K562 (cell line): ENCODE results near the gene IDS. TPM values are rescaled to one million over a fixed set of nuclear protein-coding genes. Genes with fewer than 3 reads are reported as not detected.

Experiments used
- ATAC-seq: fragments of 200-7000 bp; cut with Tn5 transposase; 3 replicates; pipeline ENCODE4 v1.9.1; 2020; ENCODE audit warnings: moderate library complexity
- BruUV-seq: library from RNA; stranded (reverse); fragments of 400-500 nt; replicated peaks from 2 replicates; lab custom pipeline; 2021; lab: Mats Ljungman, UMichigan
- CTCF ChIA-PET: fragments of 300-600 bp; formaldehyde crosslinking; extraction: SDS; loops from one replicate; lab custom pipeline; 2021; ENCODE audit warnings: low intra/inter-chr PET ratio; lab: Yijun Ruan, JAX
- POLR2A ChIA-PET: fragments of 300-600, 350-650 bp; sonication (Branson Sonifier 250); formaldehyde crosslinking; extraction: SDS; loops from one replicate; lab custom pipeline; 2021; ENCODE audit warnings: antibody characterized with exemption, inconsistent platforms; lab: Yijun Ruan, JAX
- DNase-seq, 4 experiments: peaks; one replicate each; pipeline versions ENCODE4 v3.0.0 to v3.0.0-alpha.2; 2011 to 2018; ENCODE audit warnings: low spot score in 3 of 4, mixed read lengths in 3 of 4; ENCODE audit errors: extremely low read depth in 1 of 4
- FAIRE-seq: peaks from 2 replicates; lab custom pipeline; 2011; peaks lifted over from hg19 to GRCh38; lab: Jason Lieb, UNC
- H2AFZ ChIP-seq: 2 replicates; pipeline ENCODE4 v1.6.0; 2011; ENCODE audit warnings: low read depth, low read length, control low read depth, inconsistent platforms
- H3K27ac ChIP-seq: fragments of 200-600 bp; 3 replicates; pipeline ENCODE4 v1.8.0; 2011; ENCODE audit warnings: low read depth, mild to moderate bottlenecking, control low read depth, inconsistent platforms, low read length, moderate library complexity, mixed read lengths; ENCODE audit errors: extremely low read depth
- H3K27me3 ChIP-seq, 2 experiments: fragments of 300-600 bp in 1 of 2; 2 replicates in 1 of 2; 3 replicates in 1 of 2; pipeline versions ENCODE4 v1.6.0 to v1.8.0; 2011; ENCODE audit warnings: inconsistent platforms in 2 of 2, low read length in 2 of 2, mild to moderate bottlenecking in 1 of 2, mixed read lengths in 1 of 2, moderate library complexity in 1 of 2; ENCODE audit not compliant: control insufficient read depth in 2 of 2, insufficient read depth in 2 of 2
- H3K36me3 ChIP-seq: fragments of 300-600 bp; 3 replicates; pipeline ENCODE4 v1.8.0; 2011; ENCODE audit warnings: mild to moderate bottlenecking, low read length, inconsistent platforms; ENCODE audit not compliant: control insufficient read depth, insufficient read depth
- H3K4me1 ChIP-seq, 2 experiments: fragments of 200-600 bp in 1 of 2; replicated peaks in 1 of 2; 2 replicates in 1 of 2; 3 replicates in 1 of 2; pipeline versions ENCODE4 v1.5.1 to v1.8.0; 2011; ENCODE audit warnings: inconsistent platforms in 2 of 2, low read length in 2 of 2, mild to moderate bottlenecking in 1 of 2, mixed read lengths in 1 of 2, moderate library complexity in 1 of 2; ENCODE audit not compliant: control insufficient read depth in 2 of 2, insufficient read depth in 2 of 2
- H3K4me2 ChIP-seq: 2 replicates; pipeline ENCODE4 v1.6.1; 2011; ENCODE audit warnings: low read length, control low read depth, inconsistent platforms, mixed read lengths; ENCODE audit not compliant: insufficient read depth
- H3K4me3 ChIP-seq: fragments of 200-600 bp; sonication (generic), shearing (Covaris generic); 2 replicates; pipeline ENCODE4 v1.5.1; 2016; ENCODE audit warnings: control low read depth, inconsistent platforms
- H3K79me2 ChIP-seq: fragments of 200-600 bp; 3 replicates; pipeline ENCODE4 v1.8.0; 2011; ENCODE audit warnings: low read length, inconsistent platforms; ENCODE audit not compliant: control insufficient read depth, insufficient read depth
- H3K9ac ChIP-seq, 2 experiments: 2 replicates each; pipeline versions ENCODE4 v1.6.0 to v1.6.1; 2011; ENCODE audit warnings: low read depth in 2 of 2, low read length in 2 of 2, control low read depth in 1 of 2, inconsistent platforms in 1 of 2, mild to moderate bottlenecking in 1 of 2, mixed read lengths in 1 of 2; ENCODE audit not compliant: insufficient read depth in 1 of 2
- H3K9me1 ChIP-seq: one replicate; pipeline ENCODE4 v1.6.0; 2011; ENCODE audit warnings: inconsistent platforms, mild to moderate bottlenecking, low read length, moderate library complexity; ENCODE audit not compliant: control insufficient read depth, insufficient read depth
- H3K9me3 ChIP-seq: replicated peaks from 2 replicates; pipeline ENCODE4 v1.5.1; 2011; ENCODE audit warnings: low read depth, low read length, inconsistent platforms; ENCODE audit not compliant: control insufficient read depth, insufficient read depth
- H4K20me1 ChIP-seq: replicated peaks from 2 replicates; pipeline ENCODE4 v1.6.1; 2011; ENCODE audit warnings: low read length, inconsistent platforms, mixed read lengths; ENCODE audit not compliant: control insufficient read depth, insufficient read depth
- JUND ChIP-seq, 2 experiments: IDR thresholded peaks; 2 replicates in 1 of 2; 3 replicates in 1 of 2; pipeline ENCODE4 v1.6.1; 2011; ENCODE audit warnings: borderline replicate concordance in 2 of 2, low read depth in 2 of 2, low read length in 2 of 2, improper control_type of control experiment in 1 of 2, missing biosample characterization in 1 of 2, missing genetic modification characterization in 1 of 2, missing genetic modification reagents in 1 of 2
- KLF16 ChIP-seq: IDR thresholded peaks from 2 replicates; pipeline ENCODE4 v1.6.1; 2016; ENCODE audit warnings: antibody characterized with exemption
- MAZ ChIP-seq, 2 experiments: fragments of 450-650 bp in 1 of 2; sonication (generic) in 1 of 2; formaldehyde crosslinking; IDR thresholded peaks in 1 of 2; conservative IDR thresholded peaks in 1 of 2; 2 replicates each; pipeline versions ENCODE4 v1.4.0 to v1.5.0; 2020; ENCODE audit warnings: mild to moderate bottlenecking in 1 of 2, missing genetic modification reagents in 1 of 2
- NRF1 ChIP-seq, 2 experiments: fragments of 450-650 bp; IDR thresholded peaks in 1 of 2; conservative IDR thresholded peaks in 1 of 2; 2 replicates each; pipeline ENCODE4 v1.6.1; 2014; ENCODE audit warnings: mild to moderate bottlenecking in 2 of 2
- RB1 ChIP-seq: fragments of 450-650 bp; IDR thresholded peaks from 2 replicates; pipeline ENCODE4 v1.6.1; 2017; ENCODE audit warnings: low read depth, mild to moderate bottlenecking
- REST ChIP-seq, 2 experiments: fragments of 450-650 bp; formaldehyde crosslinking in 1 of 2; IDR thresholded peaks; 2 replicates each; pipeline versions ENCODE4 v1.4.0 to v1.6.1; 2014 to 2020; ENCODE audit warnings: mild to moderate bottlenecking in 2 of 2, borderline replicate concordance in 1 of 2, low read depth in 1 of 2
- ZHX1 ChIP-seq: fragments of 150-350 bp; conservative IDR thresholded peaks from 2 replicates; pipeline ENCODE4 v1.6.1; 2014; ENCODE audit warnings: low read length
- ZNF445 ChIP-seq: fragments of 250-450 bp; sonication (Bioruptor Pico); IDR thresholded peaks from 2 replicates; pipeline ENCODE4 v1.4.0; 2020; ENCODE audit warnings: low read depth, mild to moderate bottlenecking, moderate library complexity
- ZSCAN32 ChIP-seq: fragments of 450-650 bp; formaldehyde crosslinking; IDR thresholded peaks from 2 replicates; pipeline ENCODE4 v1.4.0; 2020; ENCODE audit warnings: mild to moderate bottlenecking, moderate library complexity
- WGBS: fragments of 100-300 bp; shearing (Covaris generic); methylation state at CpG from one replicate; pipeline ENCODE4 v1.1.6; 2016; ENCODE audit warnings: low coverage, mixed read lengths; ENCODE audit not compliant: insufficient coverage; ENCODE audit errors: missing lambda C conversion rate; 5-methylcytosine and 5-hydroxymethylcytosine counted together
- in situ Hi-C: fragments of 300-500 bp; cut with MboI; formaldehyde crosslinking; loops from 4 replicates; pipeline ENCODE4 v1.15.0; 2018; ENCODE audit warnings: inconsistent platforms, mixed read lengths
- intact Hi-C: fragments of 100-400 bp; cut with micrococcal nuclease; formaldehyde crosslinking; loops from 2 replicates; pipeline ENCODE4 v1.14.2; 2022
- polyA plus RNA-seq, 8 experiments: library from polyadenylated mRNA; depleted of rRNA in 4 of 8; stranded (reverse) in 5 of 8; unstranded in 3 of 8; fragments of >200 nt; fragmentation: Nextera tagmentation in 2 of 8; fragmentation: Illumina TruSeq in 1 of 8; extraction: Ambion mirVana in 2 of 8; extraction: Trizol in 1 of 8; gene quantifications; 2 replicates each; pipeline versions ENCODE4 v1.2.1 to v1.2.3, GENCODE V29; 2011 to 2014; ENCODE audit warnings: inconsistent platforms in 1 of 8, missing spikeins in 1 of 8
- total RNA-seq, 7 experiments: library from RNA; depleted of rRNA in 6 of 7; stranded (reverse); fragments of >200 nt in 6 of 7; fragmentation: Illumina TruSeq in 2 of 7; extraction: Trizol in 2 of 7; gene quantifications; 2 replicates each; pipeline versions ENCODE4 v1.2.1 to v1.2.3, GENCODE V29; 2011 to 2021; ENCODE audit warnings: low replicate concordance in 1 of 7

The IDS gene
- total and polyA plus RNA-seq, 9 of the 15 experiments (the other 6 are each of a cell fraction or from before 2014, with no cell fraction given): 2.0 to 18.6 (median 8.6) TPM

GRCh38 chrX:149470955-149471354, 34.2 kb downstream of the IDS start:
- no peaks in the 10 kb centered on the region for H3K36me3 ChIP-seq
- in situ Hi-C loops: no loop called here
- H3K9ac ChIP-seq: 0 out of 4 replicates have a peak overlapping the region, but pooled peaks of 1 of the 2 experiments have one; percentile 12
- POLR2A ChIA-PET: no interaction called here
- H2AFZ ChIP-seq: peak overlapping the region; percentile 83
- H3K4me1 ChIP-seq: peaks cover 0 to 4% of the 10 kb centered on the region in 2 experiments; a peak in 2 of 5 replicates
- ATAC-seq (peak; percentile 100), FAIRE-seq (peak; percentile 75), DNase-seq (peak; percentile 80 to 82 (median 80))
- no peaks in the 10 kb centered on the region for H3K9me3 ChIP-seq
- BruUV-seq: no TSS peak
- H3K27ac ChIP-seq: no peak overlapping the region
- peaks cover 0 to 7% of the 10 kb centered on the region in 2 experiments; a peak in 1 of 5 replicates for H3K27me3 ChIP-seq
- intact Hi-C loops: loop anchor here (1.0 to 5.0 kb wide), 2 partner anchors 184 to 1422 kb away; no protein-coding TSS in a partner anchor
- WGBS: 7% methylated on average over 21 of the region's 23 CpGs
- peak overlapping the region; percentile 55 for H3K4me2 ChIP-seq
- CTCF ChIA-PET: interaction anchor here (0.7 to 2.4 kb wide), 2 partner anchors 10 to 1422 kb away, joined by 4 to 9 read pairs; no protein-coding TSS in a partner anchor
- H3K79me2 ChIP-seq: no peaks in the 10 kb centered on the region
- H3K4me3 ChIP-seq: no peak overlapping the region
- H3K9me1 ChIP-seq: no peaks in the 10 kb centered on the region
- H4K20me1 ChIP-seq: no peaks in the 10 kb centered on the region
- TF ChIP-seq ZHX1 (no peak), MAZ (CRISPR knock-in tag; conservative IDR thresholded peaks at IDR 0.05 in 1 of 2, IDR thresholded peaks at IDR 0.05 in 1 of 2) (0 out of 4 replicates have a peak, but pooled peaks of 1 of the 2 experiments have one; percentile 24), ZSCAN32 (no peak), NRF1 (conservative IDR thresholded peaks at IDR 0.05 in 1 of 2, IDR thresholded peaks at IDR 0.05 in 1 of 2) (peak in 1 of 2 experiments; percentile 41; a peak in 2 of 4 replicates), JUND (IDR thresholded peaks at IDR 0.05; ENCODE audit: borderline replicate concordance, low read depth, low read length) (0 out of 2 replicates have a peak, but pooled peaks have one; percentile 4), JUND (tag; IDR thresholded peaks at IDR 0.05; ENCODE audit: borderline replicate concordance, low read depth, low read length) (no peak), RB1 (peak; percentile 71; the same call in 1 of the 2 replicates), ZNF445 (CRISPR knock-in tag) (no peak), REST (IDR thresholded peaks at IDR 0.05; ENCODE audit: borderline replicate concordance) (peak; percentile 72), REST (CRISPR knock-in tag; IDR thresholded peaks at IDR 0.05; ENCODE audit: low read depth) (no peak), KLF16 (peak; percentile 31; the same call in 1 of the 2 replicates)
